GM12878 (cell line): ENCODE results near the gene ACTR2. TPM values are rescaled to one million over a fixed set of nuclear protein-coding genes. Genes with fewer than 3 reads are reported as not detected.

Experiments
- BRCA1 ChIP-seq: IDR thresholded peaks from 2 replicates; pipeline ENCODE4 v1.6.1; 2011; ENCODE audit warnings: low read depth, low read length, improper control_type of control experiment
- E2F4 ChIP-seq: IDR thresholded peaks from 2 replicates; pipeline ENCODE4 v1.6.1; 2012; ENCODE audit warnings: low read depth, low read length, improper control_type of control experiment
- E2F8 ChIP-seq: fragments of 450-650 bp; IDR thresholded peaks from 2 replicates; pipeline ENCODE4 v1.6.1; 2018; ENCODE audit warnings: mild to moderate bottlenecking, low read depth, moderate library complexity; ENCODE audit not compliant: partially characterized antibody
- EZH2 ChIP-seq: IDR thresholded peaks from 2 replicates; pipeline ENCODE4 v1.6.1; 2012; ENCODE audit warnings: low read depth, mild to moderate bottlenecking, control low read depth, inconsistent platforms, low read length, borderline replicate concordance; ENCODE audit not compliant: control insufficient read depth
- KLF5 ChIP-seq: fragments of 450-650 bp; IDR thresholded peaks from 2 replicates; pipeline ENCODE4 v1.6.1; 2014; ENCODE audit warnings: mild to moderate bottlenecking; ENCODE audit not compliant: partially characterized antibody
- MYB ChIP-seq: fragments of 150-350 bp; IDR thresholded peaks from 2 replicates; pipeline ENCODE4 v1.6.1; 2014; ENCODE audit warnings: mild to moderate bottlenecking, low read depth, low read length, borderline replicate concordance
- NFYB ChIP-seq: IDR thresholded peaks from 2 replicates; pipeline ENCODE4 v1.6.1; 2011; ENCODE audit warnings: low read depth, mild to moderate bottlenecking, low read length, improper control_type of control experiment, moderate library complexity; ENCODE audit not compliant: insufficient read depth
- NR2C1 ChIP-seq: fragments of 450-650 bp; IDR thresholded peaks from 2 replicates; pipeline ENCODE4 v1.6.1; 2017; ENCODE audit warnings: antibody characterized with exemption, mild to moderate bottlenecking, moderate library complexity
- RB1 ChIP-seq: fragments of 450-650 bp; formaldehyde crosslinking; IDR thresholded peaks from 2 replicates; pipeline ENCODE4 v1.6.1; 2017; ENCODE audit warnings: mild to moderate bottlenecking, borderline replicate concordance
- RBBP5 ChIP-seq: fragments of 200-600 bp; sonication (generic); conservative IDR thresholded peaks from 2 replicates; pipeline ENCODE4 v1.6.1; 2016
- RUNX3 ChIP-seq: IDR thresholded peaks from 2 replicates; pipeline ENCODE4 v1.6.1; 2012; ENCODE audit warnings: low read length, inconsistent platforms
- SREBF1 ChIP-seq: IDR thresholded peaks from 2 replicates; pipeline ENCODE4 v1.6.1; 2012; ENCODE audit warnings: mild to moderate bottlenecking, low read length
- SUZ12 ChIP-seq: fragments of 200-600 bp; sonication (generic); IDR thresholded peaks from one replicate; pipeline ENCODE4 v1.6.1; 2018; ENCODE audit warnings: antibody characterized with exemption, mild to moderate bottlenecking; ENCODE audit not compliant: unreplicated experiment
- TBL1XR1 ChIP-seq: IDR thresholded peaks from 2 replicates; pipeline ENCODE4 v1.6.1; 2012; ENCODE audit warnings: low read depth, low read length, improper control_type of control experiment
- TCF3 ChIP-seq: IDR thresholded peaks from 2 replicates; pipeline ENCODE4 v1.6.1; 2012; ENCODE audit warnings: low read depth, mild to moderate bottlenecking, low read length, borderline replicate concordance; ENCODE audit not compliant: insufficient read depth
- USF1 ChIP-seq: IDR thresholded peaks from 2 replicates; pipeline ENCODE4 v1.6.1; 2011; ENCODE audit warnings: borderline replicate concordance, low read depth, mild to moderate bottlenecking, moderate library complexity, mixed read lengths, low read length; ENCODE audit not compliant: insufficient read depth; ENCODE audit errors: extremely low read length
- ZZZ3 ChIP-seq: IDR thresholded peaks from 2 replicates; pipeline ENCODE4 v1.6.1; 2011; ENCODE audit warnings: low read depth; ENCODE audit not compliant: control insufficient read depth, insufficient read length
- polyA plus RNA-seq, 11 experiments: library from polyadenylated mRNA; depleted of rRNA in 4 of 11; unstranded in 6 of 11; stranded (reverse) in 5 of 11; fragments of >200 nt; fragmentation: Nextera tagmentation in 4 of 11; fragmentation: Illumina TruSeq in 1 of 11; extraction: Ambion mirVana in 4 of 11; extraction: Trizol in 1 of 11; gene quantifications; 1 replicate in 1 of 11; 2 replicates in 10 of 11; pipeline versions ENCODE4 v1.2.1 to v1.2.3, GENCODE V29; 2011 to 2016; ENCODE audit warnings: inconsistent platforms in 2 of 11, missing spikeins in 2 of 11, low read depth in 1 of 11
- total RNA-seq, 4 experiments: library from RNA; depleted of rRNA in 3 of 4; stranded (reverse); fragments of >200 nt in 3 of 4; fragmentation: Illumina TruSeq in 1 of 4; extraction: Trizol in 1 of 4; gene quantifications; 2 replicates each; pipeline versions ENCODE4 v1.2.1 to v1.2.3, GENCODE V29; 2013 to 2021
- TF ChIP-seq, protein P1 (sequence below): IDR thresholded peaks from 2 replicates; pipeline ENCODE4 v1.6.1; 2012; ENCODE audit warnings: mild to moderate bottlenecking, low read depth, low read length
- TF ChIP-seq, protein P2 (sequence below): fragments of 450-650 bp; IDR thresholded peaks from 2 replicates; pipeline ENCODE4 v1.6.1; 2017; ENCODE audit warnings: low read depth, mild to moderate bottlenecking, moderate library complexity

Gene ACTR2
- total and polyA plus RNA-seq, 10 of the 15 experiments (the other 5 are each of a cell fraction or from before 2014, with no cell fraction given), result 94.2 to 401 (median 195) TPM

GRCh38 chr2:65300761-65301711 is 73.4 kb downstream of the ACTR2 start (continued):
- TF ChIP-seq, protein P1, sequence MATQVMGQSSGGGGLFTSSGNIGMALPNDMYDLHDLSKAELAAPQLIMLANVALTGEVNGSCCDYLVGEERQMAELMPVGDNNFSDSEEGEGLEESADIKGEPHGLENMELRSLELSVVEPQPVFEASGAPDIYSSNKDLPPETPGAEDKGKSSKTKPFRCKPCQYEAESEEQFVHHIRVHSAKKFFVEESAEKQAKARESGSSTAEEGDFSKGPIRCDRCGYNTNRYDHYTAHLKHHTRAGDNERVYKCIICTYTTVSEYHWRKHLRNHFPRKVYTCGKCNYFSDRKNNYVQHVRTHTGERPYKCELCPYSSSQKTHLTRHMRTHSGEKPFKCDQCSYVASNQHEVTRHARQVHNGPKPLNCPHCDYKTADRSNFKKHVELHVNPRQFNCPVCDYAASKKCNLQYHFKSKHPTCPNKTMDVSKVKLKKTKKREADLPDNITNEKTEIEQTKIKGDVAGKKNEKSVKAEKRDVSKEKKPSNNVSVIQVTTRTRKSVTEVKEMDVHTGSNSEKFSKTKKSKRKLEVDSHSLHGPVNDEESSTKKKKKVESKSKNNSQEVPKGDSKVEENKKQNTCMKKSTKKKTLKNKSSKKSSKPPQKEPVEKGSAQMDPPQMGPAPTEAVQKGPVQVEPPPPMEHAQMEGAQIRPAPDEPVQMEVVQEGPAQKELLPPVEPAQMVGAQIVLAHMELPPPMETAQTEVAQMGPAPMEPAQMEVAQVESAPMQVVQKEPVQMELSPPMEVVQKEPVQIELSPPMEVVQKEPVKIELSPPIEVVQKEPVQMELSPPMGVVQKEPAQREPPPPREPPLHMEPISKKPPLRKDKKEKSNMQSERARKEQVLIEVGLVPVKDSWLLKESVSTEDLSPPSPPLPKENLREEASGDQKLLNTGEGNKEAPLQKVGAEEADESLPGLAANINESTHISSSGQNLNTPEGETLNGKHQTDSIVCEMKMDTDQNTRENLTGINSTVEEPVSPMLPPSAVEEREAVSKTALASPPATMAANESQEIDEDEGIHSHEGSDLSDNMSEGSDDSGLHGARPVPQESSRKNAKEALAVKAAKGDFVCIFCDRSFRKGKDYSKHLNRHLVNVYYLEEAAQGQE, result no peak
- TF ChIP-seq EZH2, result no peak
- no peak for TF ChIP-seq BRCA1
- no peak for TF ChIP-seq RB1
- TF ChIP-seq, protein P2, sequence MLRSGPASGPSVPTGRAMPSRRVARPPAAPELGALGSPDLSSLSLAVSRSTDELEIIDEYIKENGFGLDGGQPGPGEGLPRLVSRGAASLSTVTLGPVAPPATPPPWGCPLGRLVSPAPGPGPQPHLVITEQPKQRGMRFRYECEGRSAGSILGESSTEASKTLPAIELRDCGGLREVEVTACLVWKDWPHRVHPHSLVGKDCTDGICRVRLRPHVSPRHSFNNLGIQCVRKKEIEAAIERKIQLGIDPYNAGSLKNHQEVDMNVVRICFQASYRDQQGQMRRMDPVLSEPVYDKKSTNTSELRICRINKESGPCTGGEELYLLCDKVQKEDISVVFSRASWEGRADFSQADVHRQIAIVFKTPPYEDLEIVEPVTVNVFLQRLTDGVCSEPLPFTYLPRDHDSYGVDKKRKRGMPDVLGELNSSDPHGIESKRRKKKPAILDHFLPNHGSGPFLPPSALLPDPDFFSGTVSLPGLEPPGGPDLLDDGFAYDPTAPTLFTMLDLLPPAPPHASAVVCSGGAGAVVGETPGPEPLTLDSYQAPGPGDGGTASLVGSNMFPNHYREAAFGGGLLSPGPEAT, result no peak
- TF ChIP-seq TCF3, result no peak
- no peak for TF ChIP-seq MYB
- TF ChIP-seq ZZZ3, result no peak
- TF ChIP-seq SUZ12, result no peak
- peak; percentile 88 for TF ChIP-seq RUNX3
- no peak for TF ChIP-seq E2F4
- TF ChIP-seq NFYB, result no peak
- no peak for TF ChIP-seq KLF5
- no peak for TF ChIP-seq USF1
- no peak for TF ChIP-seq RBBP5
- TF ChIP-seq NR2C1, result no peak
- TF ChIP-seq TBL1XR1, result no peak
- TF ChIP-seq E2F8, result no peak
- no peak for TF ChIP-seq SREBF1
